22Rv1 (cell line): ENCODE measurements around the gene NMU.

ENCODE experiments used
- CTCF ChIP-seq: fragments of 450-650 bp; IDR thresholded peaks from 2 replicates; pipeline ENCODE4 v1.5.1; 2017; ENCODE audit warnings: mild to moderate bottlenecking
- ZFX ChIP-seq: fragments of 450-650 bp; IDR thresholded peaks from 2 replicates; pipeline ENCODE4 v1.6.1; 2017; ENCODE audit warnings: antibody characterized with exemption, borderline replicate concordance

- TF ChIP-seq CTCF = no peak
- no peak for TF ChIP-seq ZFX
Observed at GRCh38 chr4:55635282-55635681, 816 bp downstream of the NMU start.
